Measurements from ENCODE around the gene CCDC78. TPM values are rescaled to one million over a fixed set of nuclear protein-coding genes. Genes with fewer than 3 reads are reported as not detected.

Gene CCDC78
- total RNA-seq, 4 donors from 2014 or later: 0.40 to 24.3 (median 0.98) TPM

GRCh38 chr16:709566-710499, 16.4 kb downstream of the CCDC78 start:
- Histone ChIP-seq H3K27ac (no peak overlapping the region), H3K27me3 (peaks cover 85% of the 10 kb centered on the region), H3K9me3 (no peaks in the 10 kb centered on the region), H3K4me3 (no peak overlapping the region), H3K4me1 (peaks cover 0 to 17% (median 11%) of the 10 kb centered on the region in 4 donors), H3K36me3 (no peaks in the 10 kb centered on the region)
- TF ChIP-seq CTCF (IDR thresholded peaks at IDR 0.05): no peak
- no peak for TF ChIP-seq POLR2AphosphoS5 (IDR thresholded peaks at IDR 0.05)
- TF ChIP-seq EP300 (IDR thresholded peaks at IDR 0.05; ENCODE audit: low read depth): no peak
- TF ChIP-seq POLR2A (IDR thresholded peaks at IDR 0.05): no peak
- intact Hi-C loops (cut with DNase I; ENCODE audit: low total_unique reads): loop anchor here (5.0 kb wide), 2 partner anchors 77 to 177 kb away; partner anchors contain the start of genes CHTF18 and RPUSD1
- in situ Hi-C loops (cut with MboI; ENCODE audit: low pct_ligation_motif_present in 1 of 4, low pct_unique_long_range_greater_than_20kb in 1 of 4, low sequenced_read_pairs in 3 of 4): loop anchor here in 2 of 4 donors (5.0 to 10.0 kb wide), 2 partner anchors 75 to 77 kb away; partner anchors contain the start of genes CHTF18 (in 2 of the 2) and RPUSD1 (in 2 of the 2)
- DNase-seq: no peak
- 26% methylated on average over 30 of the region's 30 CpGs; no CpG with 5 or more reads in 1 of the 2 donors for WGBS, 2 donors (ENCODE audit: low coverage in 1 of 2)

GRCh38 chr16:708959-709358, 17.3 kb downstream of the CCDC78 start:
- no peak overlapping the region for H3K4me3 ChIP-seq
- no peak for DNase-seq
- H3K27me3 ChIP-seq: peaks cover 86% of the 10 kb centered on the region
- intact Hi-C loops (cut with DNase I; ENCODE audit: low total_unique reads): loop anchor here (5.0 kb wide), 1 partner anchor 178 kb away; no protein-coding TSS in a partner anchor
- no peaks in the 10 kb centered on the region for H3K9me3 ChIP-seq
- TF ChIP-seq CTCF (IDR thresholded peaks at IDR 0.05) (no peak), POLR2A (IDR thresholded peaks at IDR 0.05) (no peak), EP300 (IDR thresholded peaks at IDR 0.05; ENCODE audit: low read depth) (no peak), POLR2AphosphoS5 (IDR thresholded peaks at IDR 0.05) (no peak)
- H3K27ac ChIP-seq: no peak overlapping the region
- 60 to 85% methylated on average over 1 to 3 of the region's 4 CpGs for WGBS, 2 donors (ENCODE audit: low coverage in 1 of 2)
- peaks cover 0 to 9% (median 6%) of the 10 kb centered on the region in 4 donors for H3K4me1 ChIP-seq
- in situ Hi-C loops (cut with MboI; ENCODE audit: low pct_ligation_motif_present in 1 of 4, low pct_unique_long_range_greater_than_20kb in 1 of 4, low sequenced_read_pairs in 3 of 4): no loop called here
- H3K36me3 ChIP-seq: no peaks in the 10 kb centered on the region

GRCh38 chr16:708019-708418, 18.2 kb downstream of the CCDC78 start:
- Histone ChIP-seq H3K27me3 (peaks cover 89% of the 10 kb centered on the region), H3K27ac (no peak overlapping the region), H3K4me1 (peaks cover 0 to 9% (median 6%) of the 10 kb centered on the region in 4 donors), H3K4me3 (no peak overlapping the region), H3K9me3 (no peaks in the 10 kb centered on the region), H3K36me3 (no peaks in the 10 kb centered on the region)
- TF ChIP-seq EP300 (IDR thresholded peaks at IDR 0.05; ENCODE audit: low read depth) (no peak), POLR2A (IDR thresholded peaks at IDR 0.05) (no peak), CTCF (IDR thresholded peaks at IDR 0.05) (no peak)
- DNase-seq: no peak
- 40 to 50% methylated on average over 1 to 3 of the region's 3 CpGs for WGBS, 2 donors (ENCODE audit: low coverage in 1 of 2)
- intact Hi-C loops (cut with DNase I; ENCODE audit: low total_unique reads) (loop anchor here (5.0 kb wide), 1 partner anchor 179 kb away; no protein-coding TSS in a partner anchor), in situ Hi-C loops (cut with MboI; ENCODE audit: low pct_ligation_motif_present in 1 of 4, low pct_unique_long_range_greater_than_20kb in 1 of 4, low sequenced_read_pairs in 3 of 4) (no loop called here)

- 16% methylated on average over 14 of the region's 14 CpGs; no CpG with 5 or more reads in 1 of the 2 donors for WGBS, 2 donors (ENCODE audit: low coverage in 1 of 2)
Measured at GRCh38 chr16:707062-707538, 19.1 kb downstream of the CCDC78 start.

More at GRCh38 chr16:707062-707538, 19.1 kb downstream of the CCDC78 start:
- no peak for DNase-seq
- no peak overlapping the region for H3K27ac ChIP-seq
- H3K27me3 ChIP-seq: peaks cover 98% of the 10 kb centered on the region
- H3K36me3 ChIP-seq: no peaks in the 10 kb centered on the region
- in situ Hi-C loops (cut with MboI; ENCODE audit: low pct_ligation_motif_present in 1 of 4, low pct_unique_long_range_greater_than_20kb in 1 of 4, low sequenced_read_pairs in 3 of 4): no loop called here
- no peaks in the 10 kb centered on the region for H3K9me3 ChIP-seq
- intact Hi-C loops (cut with DNase I; ENCODE audit: low total_unique reads): loop anchor here (5.0 kb wide), 1 partner anchor 180 kb away; no protein-coding TSS in a partner anchor
- TF ChIP-seq POLR2AphosphoS5 (IDR thresholded peaks at IDR 0.05) (no peak), POLR2A (IDR thresholded peaks at IDR 0.05) (no peak), CTCF (IDR thresholded peaks at IDR 0.05) (no peak), EP300 (IDR thresholded peaks at IDR 0.05; ENCODE audit: low read depth) (no peak)
- H3K4me3 ChIP-seq: no peak overlapping the region
- H3K4me1 ChIP-seq: peaks cover 0 to 9% (median 6%) of the 10 kb centered on the region in 4 donors

Measured in transverse colon (tissue), 4 donors.